ENCODE measurements around the gene GPR75.

GPR75 gene

GRCh38 chr2:53859206-53860181, at the start of gene GPR75:
TSS of gene GPR75 (minus strand) at chr2:53859967. CDS start at chr2:53854756, 5,211 bp downstream.
- DNase-seq (ENCODE audit: low read depth in 2 of 3, low spot score in 1 of 3) = no peak

- no peak for DNase-seq (ENCODE audit: low read depth in 2 of 3, low spot score in 1 of 3)
These were observed 47.8 kb upstream of the GPR75 start for GRCh38 chr2:53907582-53907981.

- no peak for DNase-seq (ENCODE audit: low read depth in 2 of 3, low spot score in 1 of 3)
These were observed 45.6 kb upstream of the GPR75 start for GRCh38 chr2:53905396-53905795.

- DNase-seq (ENCODE audit: low read depth in 2 of 3, low spot score in 1 of 3) = no peak
These were observed 43.2 kb upstream of the GPR75 start for GRCh38 chr2:53903011-53903410.

GRCh38 chr2:53901192-53901591, 41.4 kb upstream of the GPR75 start:
- DNase-seq (ENCODE audit: low read depth in 2 of 3, low spot score in 1 of 3) = no peak

GRCh38 chr2:53896864-53897263, 37.1 kb upstream of the GPR75 start:
- DNase-seq (ENCODE audit: low read depth in 2 of 3, low spot score in 1 of 3) = no peak

GRCh38 chr2:53886406-53887280, 26.9 kb upstream of the GPR75 start:
- no peak for DNase-seq (ENCODE audit: low read depth in 2 of 3, low spot score in 1 of 3)

- no peak for DNase-seq (ENCODE audit: low read depth in 2 of 3, low spot score in 1 of 3)
These were observed 25.1 kb upstream of the GPR75 start for GRCh38 chr2:53884883-53885282.

GRCh38 chr2:53881986-53882385, 22.2 kb upstream of the GPR75 start:
- no peak for DNase-seq (ENCODE audit: low read depth in 2 of 3, low spot score in 1 of 3)

- no peak for DNase-seq (ENCODE audit: low read depth in 2 of 3, low spot score in 1 of 3)
These were observed 21.6 kb upstream of the GPR75 start for GRCh38 chr2:53881360-53881759.

GRCh38 chr2:53880756-53881155, 21.0 kb upstream of the GPR75 start:
- no peak for DNase-seq (ENCODE audit: low read depth in 2 of 3, low spot score in 1 of 3)

- DNase-seq (ENCODE audit: low read depth in 2 of 3, low spot score in 1 of 3) = no peak
These were observed 17.8 kb upstream of the GPR75 start for GRCh38 chr2:53877556-53877955.

- DNase-seq (ENCODE audit: low read depth in 2 of 3, low spot score in 1 of 3) = no peak
These were observed 17.3 kb upstream of the GPR75 start for GRCh38 chr2:53877112-53877511.

- no peak for DNase-seq (ENCODE audit: low read depth in 2 of 3, low spot score in 1 of 3)
These were observed 14.7 kb upstream of the GPR75 start for GRCh38 chr2:53874401-53874950.

GRCh38 chr2:53867773-53868172, 8.0 kb upstream of the GPR75 start:
- DNase-seq (ENCODE audit: low read depth in 2 of 3, low spot score in 1 of 3) = no peak

GRCh38 chr2:53867169-53867568, 7.4 kb upstream of the GPR75 start:
- no peak for DNase-seq (ENCODE audit: low read depth in 2 of 3, low spot score in 1 of 3)

- DNase-seq (ENCODE audit: low read depth in 2 of 3, low spot score in 1 of 3) = no peak
These were observed 6.2 kb upstream of the GPR75 start for GRCh38 chr2:53865962-53866361.

GRCh38 chr2:53865264-53865663, 5.5 kb upstream of the GPR75 start:
- DNase-seq (ENCODE audit: low read depth in 2 of 3, low spot score in 1 of 3) = no peak

- no peak for DNase-seq (ENCODE audit: low read depth in 2 of 3, low spot score in 1 of 3)
These were observed 3.9 kb upstream of the GPR75 start for GRCh38 chr2:53863538-53864227.

- no peak for DNase-seq (ENCODE audit: low read depth in 2 of 3, low spot score in 1 of 3)
These were observed 2.1 kb upstream of the GPR75 start for GRCh38 chr2:53861824-53862223.

- no peak for DNase-seq (ENCODE audit: low read depth in 2 of 3, low spot score in 1 of 3)
These were observed 3.5 kb downstream of the GPR75 start for GRCh38 chr2:53856272-53856671.
